GM12891 (cell line): Measurements from ENCODE around the gene EIF4G3.

Experiments used
- PAX5 ChIP-seq: IDR thresholded peaks from 2 replicates; pipeline ENCODE4 v1.6.1; 2011; ENCODE audit warnings: low read length, moderate library complexity, mild to moderate bottlenecking; ENCODE audit not compliant: insufficient read depth, severe bottlenecking
- POLR2A ChIP-seq: IDR thresholded peaks from 2 replicates; pipeline ENCODE4 v1.6.1; 2011; ENCODE audit warnings: low read depth, low read length, control low read depth
- POLR2AphosphoS5 ChIP-seq: IDR thresholded peaks from 2 replicates; pipeline ENCODE4 v1.6.1; 2011; ENCODE audit warnings: low read depth, low read length, control low read depth
- POU2F2 ChIP-seq: IDR thresholded peaks from 2 replicates; pipeline ENCODE4 v1.6.1; 2011; ENCODE audit warnings: low read depth, mild to moderate bottlenecking, control low read depth, low read length, moderate library complexity
- SPI1 ChIP-seq: IDR thresholded peaks from 2 replicates; pipeline ENCODE4 v1.6.1; 2011; ENCODE audit warnings: low read depth, low read length, control low read depth
- TAF1 ChIP-seq: IDR thresholded peaks from 2 replicates; pipeline ENCODE4 v1.6.1; 2011; ENCODE audit warnings: low read depth, low read length, control low read depth

DNA sequence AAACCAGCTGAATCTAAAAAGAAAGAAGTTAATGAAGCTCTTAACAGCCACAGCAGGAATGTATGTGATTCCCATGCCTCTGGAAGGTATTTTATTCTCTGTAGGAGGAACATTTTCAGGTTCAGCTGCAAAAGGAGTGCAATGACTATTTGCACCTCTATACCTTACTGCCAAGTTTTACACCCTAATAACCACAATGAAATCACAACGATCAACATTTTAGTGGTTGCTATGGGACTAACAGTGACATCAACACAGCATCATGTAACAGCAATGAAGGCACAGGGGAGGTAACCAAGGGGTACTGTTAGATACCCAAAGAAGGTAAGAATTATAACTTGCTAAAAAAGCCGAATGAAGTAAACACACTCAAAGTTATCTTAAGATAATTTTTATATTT, 273.3 kb downstream of the EIF4G3 start:
- no peak for TF ChIP-seq POLR2AphosphoS5
- TF ChIP-seq POLR2A, result no peak
- TF ChIP-seq POU2F2, result no peak
- no peak for TF ChIP-seq PAX5
- no peak for TF ChIP-seq TAF1
- no peak for TF ChIP-seq SPI1
